Thyroid gland (tissue), 4 donors: ENCODE measurements around the gene PTPRU.

ENCODE experiments used
- CTCF ChIP-seq, 6 experiments: fragments of 200-600 bp in 3 of 6; fragments of 450-650 bp in 3 of 6; sonication (generic) in 3 of 6; IDR thresholded peaks; one replicate each; pipeline ENCODE4 v1.5.1; 2016 to 2019; ENCODE audit warnings: antibody characterized with exemption in 6 of 6, mild to moderate bottlenecking in 2 of 6, inconsistent platforms in 1 of 6, moderate library complexity in 1 of 6
- POLR2A ChIP-seq, 2 donors: fragments of 450-650 bp; IDR thresholded peaks; one replicate each; pipeline ENCODE4 v1.6.1; 2017; ENCODE audit warnings: antibody characterized with exemption in 2 of 2, mild to moderate bottlenecking in 2 of 2, moderate library complexity in 1 of 2

GRCh38 chr1:29291756-29292155, 55.4 kb downstream of the PTPRU start:
- no peak for TF ChIP-seq CTCF (IDR thresholded peaks at IDR 0.05)
- no peak for TF ChIP-seq POLR2A (IDR thresholded peaks at IDR 0.05)
